GM23338 (cell line): Measurements from ENCODE around the gene FBLN2. TPM values are rescaled to one million over a fixed set of nuclear protein-coding genes. Genes with fewer than 3 reads are reported as not detected.
A peak's percentile ranks its signal among the peaks of the same experiment; 100 is the strongest.

Experiments
- ATAC-seq: fragments of 200-7000 bp; cut with Tn5 transposase; 3 replicates; pipeline ENCODE4 v1.9.1; 2020
- DNase-seq: peaks from one replicate; pipeline ENCODE4 v3.0.0-alpha.2; 2015; ENCODE audit warnings: low spot score
- H2AFZ ChIP-seq: fragments of 200-600 bp; sonication (generic); 2 replicates; pipeline ENCODE4 v1.8.0; 2016; ENCODE audit warnings: antibody characterized with exemption, mild to moderate bottlenecking, moderate library complexity
- H3F3A ChIP-seq: fragments of 200-600 bp; sonication (generic); replicated peaks from 2 replicates; pipeline ENCODE4 v1.8.0; 2017; ENCODE audit warnings: antibody characterized with exemption, mixed run types, low read depth
- H3K27ac ChIP-seq: fragments of 200-600 bp; sonication (generic); 2 replicates; pipeline ENCODE4 v1.6.1; 2016; ENCODE audit warnings: low read depth
- H3K27me3 ChIP-seq: fragments of 200-600 bp; sonication (generic); 2 replicates; pipeline ENCODE4 v1.8.0; 2016; ENCODE audit warnings: mild to moderate bottlenecking, mixed run types, moderate library complexity; ENCODE audit not compliant: insufficient read depth
- H3K36me3 ChIP-seq: fragments of 200-600 bp; sonication (generic); 2 replicates; pipeline ENCODE4 v1.8.0; 2016; ENCODE audit warnings: mild to moderate bottlenecking; ENCODE audit not compliant: insufficient read depth
- H3K4me1 ChIP-seq: fragments of 200-600 bp; sonication (generic); 2 replicates; pipeline ENCODE4 v1.8.0; 2016; ENCODE audit warnings: mild to moderate bottlenecking, moderate library complexity; ENCODE audit not compliant: insufficient read depth
- H3K4me2 ChIP-seq: fragments of 200-600 bp; sonication (generic); 2 replicates; pipeline ENCODE4 v1.7.1; 2017; ENCODE audit warnings: mixed run types
- H3K4me3 ChIP-seq: fragments of 200-600 bp; sonication (generic); 2 replicates; pipeline ENCODE4 v1.6.1; 2016; ENCODE audit warnings: mixed run types
- H3K79me2 ChIP-seq: fragments of 200-600 bp; sonication (generic); replicated peaks from 2 replicates; pipeline ENCODE4 v1.8.0; 2017; ENCODE audit warnings: mild to moderate bottlenecking; ENCODE audit not compliant: insufficient read depth
- H3K9me2 ChIP-seq: fragments of 200-600 bp; sonication (generic); 2 replicates; pipeline ENCODE4 v1.8.0; 2017; ENCODE audit not compliant: insufficient read depth
- H4K20me1 ChIP-seq: fragments of 200-600 bp; sonication (generic); replicated peaks from 2 replicates; pipeline ENCODE4 v1.8.0; 2017; ENCODE audit warnings: mild to moderate bottlenecking; ENCODE audit not compliant: insufficient read depth
- H3K27ac Mint-ChIP-seq: 2 replicates; pipeline ENCODE4 v1.8.0; 2020; ENCODE audit warnings: inconsistent platforms, mild to moderate bottlenecking, moderate library complexity, mixed read lengths
- H3K27me3 Mint-ChIP-seq: 3 replicates; pipeline ENCODE4 v1.8.0; 2022; ENCODE audit warnings: low read depth, mild to moderate bottlenecking, moderate library complexity, mixed read lengths, inconsistent platforms; ENCODE audit not compliant: insufficient read depth, poor library complexity
- H3K36me3 Mint-ChIP-seq: 3 replicates; pipeline ENCODE4 v1.8.0; 2021; ENCODE audit warnings: low read depth, mild to moderate bottlenecking, inconsistent platforms, moderate library complexity, mixed read lengths
- H3K4me1 Mint-ChIP-seq: 3 replicates; pipeline ENCODE4 v1.8.0; 2020; ENCODE audit warnings: mild to moderate bottlenecking, inconsistent platforms, mixed read lengths
- H3K4me3 Mint-ChIP-seq: 3 replicates; pipeline ENCODE4 v1.8.0; 2021; ENCODE audit warnings: moderate library complexity, mild to moderate bottlenecking, inconsistent platforms, mixed read lengths
- H3K9me3 Mint-ChIP-seq: 3 replicates; pipeline ENCODE4 v1.8.0; 2020; ENCODE audit warnings: moderate library complexity, mild to moderate bottlenecking, inconsistent platforms, mixed read lengths
- CREB1 ChIP-seq: fragments of 250-450 bp; sonication (Bioruptor Pico); IDR thresholded peaks from 2 replicates; pipeline ENCODE4 v1.5.0; 2020; ENCODE audit warnings: low read depth, mild to moderate bottlenecking, moderate library complexity
- EZH2phosphoT487 ChIP-seq: fragments of 200-600 bp; sonication (generic); IDR thresholded peaks from one replicate; pipeline ENCODE4 v1.8.1; 2018; ENCODE audit warnings: antibody characterized with exemption; ENCODE audit not compliant: unreplicated experiment
- JUNB ChIP-seq: IDR thresholded peaks from one replicate; pipeline ENCODE4 v1.6.1; 2016; ENCODE audit warnings: antibody characterized with exemption; ENCODE audit not compliant: unreplicated experiment
- ZNF114 ChIP-seq: fragments of 250-450 bp; sonication (Bioruptor Pico); IDR thresholded peaks from 2 replicates; pipeline ENCODE4 v1.5.0; 2020; ENCODE audit warnings: mild to moderate bottlenecking, moderate library complexity
- ZNF331 ChIP-seq: fragments of 250-450 bp; sonication (Bioruptor Pico); IDR thresholded peaks from 2 replicates; pipeline ENCODE4 v1.5.0; 2020; ENCODE audit warnings: low read depth, mild to moderate bottlenecking, moderate library complexity
- polyA plus RNA-seq: library from polyadenylated mRNA; unstranded; fragments of >200 nt; fragmentation: Nextera tagmentation; extraction: Ambion mirVana; gene quantifications from 2 replicates; pipeline ENCODE4 v1.2.1, GENCODE V29; 2016
- total RNA-seq: library from RNA; depleted of rRNA; stranded (reverse); fragments of >200 nt; shearing (Covaris generic); gene quantifications from 2 replicates; pipeline ENCODE4 v1.2.3, GENCODE V29; 2014
- TF ChIP-seq, protein P1 (sequence below): fragments of 250-450 bp; sonication (Bioruptor Pico); IDR thresholded peaks from 2 replicates; pipeline ENCODE4 v1.5.0; 2020; ENCODE audit warnings: mild to moderate bottlenecking, moderate library complexity
- TF ChIP-seq, protein P2 (sequence below): IDR thresholded peaks from one replicate; pipeline ENCODE4 v1.6.1; 2018; ENCODE audit warnings: antibody characterized with exemption; ENCODE audit not compliant: unreplicated experiment
- TF ChIP-seq, protein P3 (sequence below): IDR thresholded peaks from 2 replicates; pipeline ENCODE4 v1.6.1; 2016; ENCODE audit warnings: antibody characterized with exemption
- TF ChIP-seq, protein P4 (sequence below), 2 experiments: fragments of 200-600 bp in 1 of 2; sonication (generic) in 1 of 2; conservative IDR thresholded peaks; 2 replicates each; pipeline versions ENCODE4 v1.5.1 to v1.6.1; 2016 to 2017; ENCODE audit warnings: antibody characterized with exemption in 2 of 2, low read depth in 2 of 2, mild to moderate bottlenecking in 2 of 2, moderate library complexity in 1 of 2

FBLN2 gene
- total and polyA plus RNA-seq, 2 experiments from 2014 or later: 18.8 to 26.8 TPM

DNA sequence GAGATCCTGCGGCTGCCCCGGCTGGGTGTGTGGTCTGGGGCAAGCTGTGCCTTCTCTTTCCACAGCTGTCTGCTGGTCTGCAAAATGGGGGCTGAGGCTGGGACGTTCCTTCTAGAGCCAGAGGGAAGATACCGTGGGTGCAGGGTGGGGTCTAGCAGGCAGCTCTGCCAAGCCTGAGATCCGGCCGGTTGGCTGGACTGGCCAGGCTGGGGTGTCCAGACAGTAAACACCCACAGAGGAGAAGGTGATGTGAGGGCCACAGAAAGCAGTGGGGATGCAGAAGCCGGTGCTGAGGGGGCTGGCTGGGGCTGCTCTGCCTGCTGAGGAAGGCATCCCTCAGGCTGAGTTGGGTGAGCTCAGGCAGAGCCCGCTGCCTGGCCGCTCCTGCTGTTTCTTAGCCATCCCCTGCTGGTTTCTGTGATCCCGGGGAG lies 46.1 kb downstream of the FBLN2 start (continued):
- TF ChIP-seq, protein P1, sequence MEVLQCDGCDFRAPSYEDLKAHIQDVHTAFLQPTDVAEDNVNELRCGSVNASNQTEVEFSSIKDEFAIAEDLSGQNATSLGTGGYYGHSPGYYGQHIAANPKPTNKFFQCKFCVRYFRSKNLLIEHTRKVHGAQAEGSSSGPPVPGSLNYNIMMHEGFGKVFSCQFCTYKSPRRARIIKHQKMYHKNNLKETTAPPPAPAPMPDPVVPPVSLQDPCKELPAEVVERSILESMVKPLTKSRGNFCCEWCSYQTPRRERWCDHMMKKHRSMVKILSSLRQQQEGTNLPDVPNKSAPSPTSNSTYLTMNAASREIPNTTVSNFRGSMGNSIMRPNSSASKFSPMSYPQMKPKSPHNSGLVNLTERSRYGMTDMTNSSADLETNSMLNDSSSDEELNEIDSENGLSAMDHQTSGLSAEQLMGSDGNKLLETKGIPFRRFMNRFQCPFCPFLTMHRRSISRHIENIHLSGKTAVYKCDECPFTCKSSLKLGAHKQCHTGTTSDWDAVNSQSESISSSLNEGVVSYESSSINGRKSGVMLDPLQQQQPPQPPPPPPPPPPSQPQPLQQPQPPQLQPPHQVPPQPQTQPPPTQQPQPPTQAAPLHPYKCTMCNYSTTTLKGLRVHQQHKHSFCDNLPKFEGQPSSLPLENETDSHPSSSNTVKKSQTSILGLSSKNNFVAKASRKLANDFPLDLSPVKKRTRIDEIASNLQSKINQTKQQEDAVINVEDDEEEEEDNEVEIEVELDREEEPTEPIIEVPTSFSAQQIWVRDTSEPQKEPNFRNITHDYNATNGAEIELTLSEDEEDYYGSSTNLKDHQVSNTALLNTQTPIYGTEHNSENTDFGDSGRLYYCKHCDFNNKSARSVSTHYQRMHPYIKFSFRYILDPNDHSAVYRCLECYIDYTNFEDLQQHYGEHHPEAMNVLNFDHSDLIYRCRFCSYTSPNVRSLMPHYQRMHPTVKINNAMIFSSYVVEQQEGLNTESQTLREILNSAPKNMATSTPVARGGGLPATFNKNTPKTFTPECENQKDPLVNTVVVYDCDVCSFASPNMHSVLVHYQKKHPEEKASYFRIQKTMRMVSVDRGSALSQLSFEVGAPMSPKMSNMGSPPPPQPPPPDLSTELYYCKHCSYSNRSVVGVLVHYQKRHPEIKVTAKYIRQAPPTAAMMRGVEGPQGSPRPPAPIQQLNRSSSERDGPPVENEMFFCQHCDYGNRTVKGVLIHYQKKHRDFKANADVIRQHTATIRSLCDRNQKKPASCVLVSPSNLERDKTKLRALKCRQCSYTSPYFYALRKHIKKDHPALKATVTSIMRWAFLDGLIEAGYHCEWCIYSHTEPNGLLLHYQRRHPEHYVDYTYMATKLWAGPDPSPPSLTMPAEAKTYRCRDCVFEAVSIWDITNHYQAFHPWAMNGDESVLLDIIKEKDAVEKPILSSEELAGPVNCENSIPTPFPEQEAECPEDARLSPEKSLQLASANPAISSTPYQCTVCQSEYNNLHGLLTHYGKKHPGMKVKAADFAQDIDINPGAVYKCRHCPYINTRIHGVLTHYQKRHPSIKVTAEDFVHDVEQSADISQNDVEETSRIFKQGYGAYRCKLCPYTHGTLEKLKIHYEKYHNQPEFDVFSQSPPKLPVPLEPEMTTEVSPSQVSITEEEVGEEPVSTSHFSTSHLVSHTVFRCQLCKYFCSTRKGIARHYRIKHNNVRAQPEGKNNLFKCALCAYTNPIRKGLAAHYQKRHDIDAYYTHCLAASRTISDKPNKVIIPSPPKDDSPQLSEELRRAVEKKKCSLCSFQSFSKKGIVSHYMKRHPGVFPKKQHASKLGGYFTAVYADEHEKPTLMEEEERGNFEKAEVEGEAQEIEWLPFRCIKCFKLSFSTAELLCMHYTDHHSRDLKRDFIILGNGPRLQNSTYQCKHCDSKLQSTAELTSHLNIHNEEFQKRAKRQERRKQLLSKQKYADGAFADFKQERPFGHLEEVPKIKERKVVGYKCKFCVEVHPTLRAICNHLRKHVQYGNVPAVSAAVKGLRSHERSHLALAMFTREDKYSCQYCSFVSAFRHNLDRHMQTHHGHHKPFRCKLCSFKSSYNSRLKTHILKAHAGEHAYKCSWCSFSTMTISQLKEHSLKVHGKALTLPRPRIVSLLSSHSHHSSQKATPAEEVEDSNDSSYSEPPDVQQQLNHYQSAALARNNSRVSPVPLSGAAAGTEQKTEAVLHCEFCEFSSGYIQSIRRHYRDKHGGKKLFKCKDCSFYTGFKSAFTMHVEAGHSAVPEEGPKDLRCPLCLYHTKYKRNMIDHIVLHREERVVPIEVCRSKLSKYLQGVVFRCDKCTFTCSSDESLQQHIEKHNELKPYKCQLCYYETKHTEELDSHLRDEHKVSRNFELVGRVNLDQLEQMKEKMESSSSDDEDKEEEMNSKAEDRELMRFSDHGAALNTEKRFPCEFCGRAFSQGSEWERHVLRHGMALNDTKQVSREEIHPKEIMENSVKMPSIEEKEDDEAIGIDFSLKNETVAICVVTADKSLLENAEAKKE (CRISPR knock-in tag): no peak

DNA sequence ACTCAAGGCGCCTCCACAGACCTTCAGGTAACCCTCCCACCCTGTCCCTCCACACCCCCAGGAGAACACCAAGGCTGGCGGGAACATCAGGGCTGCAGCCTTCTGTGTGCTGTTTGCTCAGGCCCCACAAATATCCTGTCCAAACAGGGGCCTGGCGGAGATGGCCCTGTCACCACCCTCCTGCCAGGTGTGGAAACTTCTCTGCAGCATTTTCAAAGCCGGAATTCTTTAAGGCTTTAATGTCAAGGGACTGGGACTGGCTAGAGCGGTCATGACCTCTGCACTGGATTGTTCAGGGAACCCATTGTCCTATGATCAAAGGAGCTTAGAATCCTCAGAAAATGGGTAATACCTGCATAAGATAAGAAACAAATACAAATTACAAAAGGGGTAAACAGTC lies 46.6 kb downstream of the FBLN2 start:
- Histone ChIP-seq H3K79me2 (no peaks in the 10 kb centered on the region), H3F3A (no peaks in the 10 kb centered on the region), H3K36me3 (no peaks in the 10 kb centered on the region), H4K20me1 (no peaks in the 10 kb centered on the region), H3K4me1 (peaks cover 9% of the 10 kb centered on the region; the same call in 1 of the 2 replicates), H3K27me3 (no peaks in the 10 kb centered on the region), H2AFZ (no peak overlapping the region), H3K4me3 (no peak overlapping the region), H3K27ac (no peak overlapping the region), H3K4me2 (no peak overlapping the region), H3K9me2 (no peaks in the 10 kb centered on the region)
- H3K4me1 Mint-ChIP-seq: peaks cover 31% of the 10 kb centered on the region
- peaks cover 12% of the 10 kb centered on the region for H3K27me3 Mint-ChIP-seq
- H3K27ac Mint-ChIP-seq: no peak overlapping the region
- no peak overlapping the region for H3K4me3 Mint-ChIP-seq
- DNase-seq (peak; percentile 9), ATAC-seq (peak; percentile 31)
- no peaks in the 10 kb centered on the region for H3K36me3 Mint-ChIP-seq
- H3K9me3 Mint-ChIP-seq: no peaks in the 10 kb centered on the region
- TF ChIP-seq EZH2phosphoT487: no peak
- TF ChIP-seq, protein P2, sequence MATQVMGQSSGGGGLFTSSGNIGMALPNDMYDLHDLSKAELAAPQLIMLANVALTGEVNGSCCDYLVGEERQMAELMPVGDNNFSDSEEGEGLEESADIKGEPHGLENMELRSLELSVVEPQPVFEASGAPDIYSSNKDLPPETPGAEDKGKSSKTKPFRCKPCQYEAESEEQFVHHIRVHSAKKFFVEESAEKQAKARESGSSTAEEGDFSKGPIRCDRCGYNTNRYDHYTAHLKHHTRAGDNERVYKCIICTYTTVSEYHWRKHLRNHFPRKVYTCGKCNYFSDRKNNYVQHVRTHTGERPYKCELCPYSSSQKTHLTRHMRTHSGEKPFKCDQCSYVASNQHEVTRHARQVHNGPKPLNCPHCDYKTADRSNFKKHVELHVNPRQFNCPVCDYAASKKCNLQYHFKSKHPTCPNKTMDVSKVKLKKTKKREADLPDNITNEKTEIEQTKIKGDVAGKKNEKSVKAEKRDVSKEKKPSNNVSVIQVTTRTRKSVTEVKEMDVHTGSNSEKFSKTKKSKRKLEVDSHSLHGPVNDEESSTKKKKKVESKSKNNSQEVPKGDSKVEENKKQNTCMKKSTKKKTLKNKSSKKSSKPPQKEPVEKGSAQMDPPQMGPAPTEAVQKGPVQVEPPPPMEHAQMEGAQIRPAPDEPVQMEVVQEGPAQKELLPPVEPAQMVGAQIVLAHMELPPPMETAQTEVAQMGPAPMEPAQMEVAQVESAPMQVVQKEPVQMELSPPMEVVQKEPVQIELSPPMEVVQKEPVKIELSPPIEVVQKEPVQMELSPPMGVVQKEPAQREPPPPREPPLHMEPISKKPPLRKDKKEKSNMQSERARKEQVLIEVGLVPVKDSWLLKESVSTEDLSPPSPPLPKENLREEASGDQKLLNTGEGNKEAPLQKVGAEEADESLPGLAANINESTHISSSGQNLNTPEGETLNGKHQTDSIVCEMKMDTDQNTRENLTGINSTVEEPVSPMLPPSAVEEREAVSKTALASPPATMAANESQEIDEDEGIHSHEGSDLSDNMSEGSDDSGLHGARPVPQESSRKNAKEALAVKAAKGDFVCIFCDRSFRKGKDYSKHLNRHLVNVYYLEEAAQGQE: no peak
- no peak for TF ChIP-seq ZNF331 (CRISPR knock-in tag)
- no peak for TF ChIP-seq JUNB
- no peak for TF ChIP-seq CREB1 (CRISPR knock-in tag)
- no peak for TF ChIP-seq ZNF114 (CRISPR knock-in tag)
- TF ChIP-seq, protein P3, sequence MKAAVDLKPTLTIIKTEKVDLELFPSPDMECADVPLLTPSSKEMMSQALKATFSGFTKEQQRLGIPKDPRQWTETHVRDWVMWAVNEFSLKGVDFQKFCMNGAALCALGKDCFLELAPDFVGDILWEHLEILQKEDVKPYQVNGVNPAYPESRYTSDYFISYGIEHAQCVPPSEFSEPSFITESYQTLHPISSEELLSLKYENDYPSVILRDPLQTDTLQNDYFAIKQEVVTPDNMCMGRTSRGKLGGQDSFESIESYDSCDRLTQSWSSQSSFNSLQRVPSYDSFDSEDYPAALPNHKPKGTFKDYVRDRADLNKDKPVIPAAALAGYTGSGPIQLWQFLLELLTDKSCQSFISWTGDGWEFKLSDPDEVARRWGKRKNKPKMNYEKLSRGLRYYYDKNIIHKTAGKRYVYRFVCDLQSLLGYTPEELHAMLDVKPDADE: no peak
- TF ChIP-seq, protein P4, sequence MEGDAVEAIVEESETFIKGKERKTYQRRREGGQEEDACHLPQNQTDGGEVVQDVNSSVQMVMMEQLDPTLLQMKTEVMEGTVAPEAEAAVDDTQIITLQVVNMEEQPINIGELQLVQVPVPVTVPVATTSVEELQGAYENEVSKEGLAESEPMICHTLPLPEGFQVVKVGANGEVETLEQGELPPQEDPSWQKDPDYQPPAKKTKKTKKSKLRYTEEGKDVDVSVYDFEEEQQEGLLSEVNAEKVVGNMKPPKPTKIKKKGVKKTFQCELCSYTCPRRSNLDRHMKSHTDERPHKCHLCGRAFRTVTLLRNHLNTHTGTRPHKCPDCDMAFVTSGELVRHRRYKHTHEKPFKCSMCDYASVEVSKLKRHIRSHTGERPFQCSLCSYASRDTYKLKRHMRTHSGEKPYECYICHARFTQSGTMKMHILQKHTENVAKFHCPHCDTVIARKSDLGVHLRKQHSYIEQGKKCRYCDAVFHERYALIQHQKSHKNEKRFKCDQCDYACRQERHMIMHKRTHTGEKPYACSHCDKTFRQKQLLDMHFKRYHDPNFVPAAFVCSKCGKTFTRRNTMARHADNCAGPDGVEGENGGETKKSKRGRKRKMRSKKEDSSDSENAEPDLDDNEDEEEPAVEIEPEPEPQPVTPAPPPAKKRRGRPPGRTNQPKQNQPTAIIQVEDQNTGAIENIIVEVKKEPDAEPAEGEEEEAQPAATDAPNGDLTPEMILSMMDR (conservative IDR thresholded peaks at IDR 0.05; ENCODE audit: low read depth in 2 of 2): no peak
